ELR (cell line): Measurements from ENCODE around the gene GJD2.
A peak's percentile ranks its signal among the peaks of the same experiment; 100 is the strongest.

Source experiments
- DNase-seq: peaks from one replicate; pipeline ENCODE4 v3.0.0-alpha.2; 2015; ENCODE audit warnings: low read depth

GJD2 gene

GRCh38 chr15:34754674-34755418 lies at the start of gene GJD2:
TSS of gene GJD2 (minus strand) at chr15:34754998. CDS start at chr15:34754488, 510 bp downstream.
- no peak for DNase-seq

GRCh38 chr15:34804113-34804512 lies 49.3 kb upstream of the GJD2 start:
- no peak for DNase-seq

GRCh38 chr15:34802803-34803750 lies 48.3 kb upstream of the GJD2 start:
- DNase-seq: no peak

- no peak for DNase-seq
Observed at GRCh38 chr15:34802371-34802770, 47.6 kb upstream of the GJD2 start.

GRCh38 chr15:34799149-34800101 lies 44.6 kb upstream of the GJD2 start:
- DNase-seq: no peak

- no peak for DNase-seq
Observed at GRCh38 chr15:34796847-34797435, 42.1 kb upstream of the GJD2 start.

- DNase-seq: peak; percentile 74
Observed at GRCh38 chr15:34795267-34796081, 40.7 kb upstream of the GJD2 start, which contains the start of gene ACTC1. TSS of gene ACTC1 (minus strand) at chr15:34795549. CDS start at chr15:34794808, 741 bp downstream.

- DNase-seq: no peak
Observed at GRCh38 chr15:34794590-34795206, 39.9 kb upstream of the GJD2 start.

GRCh38 chr15:34793901-34794300 lies 39.1 kb upstream of the GJD2 start:
- no peak for DNase-seq

- no peak for DNase-seq
Observed at GRCh38 chr15:34793071-34793470, 38.3 kb upstream of the GJD2 start.

- peak; percentile 14 for DNase-seq
Observed at GRCh38 chr15:34791701-34792100, 36.9 kb upstream of the GJD2 start.

- no peak for DNase-seq
Observed at GRCh38 chr15:34790121-34790520, 35.3 kb upstream of the GJD2 start.

- DNase-seq: no peak
Observed at GRCh38 chr15:34789326-34789725, 34.5 kb upstream of the GJD2 start.

GRCh38 chr15:34786206-34786605 lies 31.4 kb upstream of the GJD2 start:
- DNase-seq: no peak

- DNase-seq: no peak
Observed at GRCh38 chr15:34783991-34784390, 29.2 kb upstream of the GJD2 start.

GRCh38 chr15:34783431-34783830 lies 28.6 kb upstream of the GJD2 start:
- no peak for DNase-seq

GRCh38 chr15:34782901-34783300 lies 28.1 kb upstream of the GJD2 start:
- DNase-seq: no peak

- DNase-seq: no peak
Observed at GRCh38 chr15:34780725-34781124, 25.9 kb upstream of the GJD2 start.

- no peak for DNase-seq
Observed at GRCh38 chr15:34776606-34777105, 21.9 kb upstream of the GJD2 start.

- no peak for DNase-seq
Observed at GRCh38 chr15:34773917-34774316, 19.1 kb upstream of the GJD2 start.
